Liver (tissue), 3 donors: ENCODE measurements around the gene PRAMEF18.
A peak's percentile ranks its signal among the peaks of the same experiment; 100 is the strongest.

Source experiments
- ATF3 ChIP-seq: IDR thresholded peaks from 2 replicates; pipeline ENCODE4 v1.6.1; 2016; ENCODE audit warnings: antibody characterized with exemption
- CTCF ChIP-seq: fragments of 150-350 bp; IDR thresholded peaks from 2 replicates; pipeline ENCODE4 v1.5.1; 2017; ENCODE audit warnings: improper control_type of control experiment, low read depth, low read length; ENCODE audit not compliant: missing input control
- EGR1 ChIP-seq, 2 donors: IDR thresholded peaks; 2 replicates each; pipeline ENCODE4 v1.6.1; 2016 to 2018; ENCODE audit warnings: antibody characterized with exemption in 2 of 2, low read depth in 2 of 2
- FOXA1 ChIP-seq: IDR thresholded peaks from 2 replicates; pipeline ENCODE4 v1.6.1; 2016; ENCODE audit warnings: antibody characterized with exemption
- GABPA ChIP-seq, 2 donors: IDR thresholded peaks in 1 of 2; conservative IDR thresholded peaks in 1 of 2; 2 replicates each; pipeline ENCODE4 v1.6.1; 2016; ENCODE audit warnings: antibody characterized with exemption in 2 of 2, mild to moderate bottlenecking in 1 of 2, moderate library complexity in 1 of 2
- JUND ChIP-seq, 2 donors: IDR thresholded peaks; 2 replicates each; pipeline ENCODE4 v1.6.1; 2016; ENCODE audit warnings: antibody characterized with exemption in 2 of 2
- MAX ChIP-seq: IDR thresholded peaks from 2 replicates; pipeline ENCODE4 v1.6.1; 2016; ENCODE audit warnings: antibody characterized with exemption
- NR2F2 ChIP-seq: IDR thresholded peaks from 2 replicates; pipeline ENCODE4 v1.6.1; 2016; ENCODE audit warnings: antibody characterized with exemption
- RAD21 ChIP-seq, 2 donors: IDR thresholded peaks; 2 replicates each; pipeline ENCODE4 v1.6.1; 2016; ENCODE audit warnings: antibody characterized with exemption in 2 of 2, mild to moderate bottlenecking in 2 of 2
- REST ChIP-seq: IDR thresholded peaks from 2 replicates; pipeline ENCODE4 v1.6.1; 2016; ENCODE audit warnings: antibody characterized with exemption, mild to moderate bottlenecking
- RXRA ChIP-seq, 2 donors: IDR thresholded peaks; 2 replicates each; pipeline ENCODE4 v1.6.1; 2017 to 2018; ENCODE audit warnings: antibody characterized with exemption in 2 of 2, mild to moderate bottlenecking in 1 of 2
- SP1 ChIP-seq: IDR thresholded peaks from 2 replicates; pipeline ENCODE4 v1.6.1; 2018; ENCODE audit warnings: antibody characterized with exemption, mild to moderate bottlenecking
- YY1 ChIP-seq: IDR thresholded peaks from 2 replicates; pipeline ENCODE4 v1.6.1; 2016; ENCODE audit warnings: antibody characterized with exemption, mild to moderate bottlenecking
- ZBTB33 ChIP-seq: IDR thresholded peaks from 2 replicates; pipeline ENCODE4 v1.6.1; 2016; ENCODE audit warnings: antibody characterized with exemption
- donor health status: healthy.
- donor health status: healthy.

- TF ChIP-seq CTCF: peak; percentile 38
- no peak for TF ChIP-seq JUND (IDR thresholded peaks at IDR 0.05)
- no peak for TF ChIP-seq MAX
- TF ChIP-seq FOXA1: no peak
- TF ChIP-seq RAD21 (IDR thresholded peaks at IDR 0.05): peak in 1 of 2 donors; percentile 41
- no peak for TF ChIP-seq YY1
- TF ChIP-seq GABPA (IDR thresholded peaks at IDR 0.05 in 1 of 2, conservative IDR thresholded peaks at IDR 0.05 in 1 of 2): no peak
- no peak for TF ChIP-seq REST
- TF ChIP-seq SP1: no peak
- TF ChIP-seq NR2F2: no peak
- no peak for TF ChIP-seq ZBTB33
- no peak for TF ChIP-seq EGR1 (IDR thresholded peaks at IDR 0.05; ENCODE audit: low read depth in 2 of 2)
- no peak for TF ChIP-seq ATF3
- no peak for TF ChIP-seq RXRA (IDR thresholded peaks at IDR 0.05)
Measured at GRCh38 chr1:13228343-13228781, 2.4 kb upstream of the PRAMEF18 start.
